OCI-LY7 (cell line): ENCODE measurements around the gene PPP3CA.
A peak's percentile ranks its signal among the peaks of the same experiment; 100 is the strongest.

Experiments
- CTCF ChIP-seq: fragments of 200-600 bp; sonication (generic); conservative IDR thresholded peaks from 2 replicates; pipeline ENCODE4 v1.5.1; 2014; ENCODE audit warnings: mild to moderate bottlenecking, antibody characterized with exemption, low read length, moderate library complexity, mixed read lengths
- EZH2phosphoT487 ChIP-seq: fragments of 200-600 bp; sonication (generic); IDR thresholded peaks from 2 replicates; pipeline ENCODE4 v1.6.1; 2018; ENCODE audit warnings: low read depth, borderline replicate concordance, mild to moderate bottlenecking, mixed run types, antibody characterized with exemption, low read length, moderate library complexity, mixed read lengths

- TF ChIP-seq CTCF (peak; percentile 32; the same call in 1 of the 2 replicates), EZH2phosphoT487 (no peak)
Measured at GRCh38 chr4:101370663-101371210, 23.4 kb upstream of the PPP3CA start.
